Measurements from ENCODE around the gene FBXO31. TPM values are rescaled to one million over a fixed set of nuclear protein-coding genes. Genes with fewer than 3 reads are reported as not detected.

Gene FBXO31
- total and polyA plus RNA-seq, 2 donors (not counting 3 experiments of a cell fraction or from before 2014, with no cell fraction given): 17.1 to 31.8 TPM

DNA sequence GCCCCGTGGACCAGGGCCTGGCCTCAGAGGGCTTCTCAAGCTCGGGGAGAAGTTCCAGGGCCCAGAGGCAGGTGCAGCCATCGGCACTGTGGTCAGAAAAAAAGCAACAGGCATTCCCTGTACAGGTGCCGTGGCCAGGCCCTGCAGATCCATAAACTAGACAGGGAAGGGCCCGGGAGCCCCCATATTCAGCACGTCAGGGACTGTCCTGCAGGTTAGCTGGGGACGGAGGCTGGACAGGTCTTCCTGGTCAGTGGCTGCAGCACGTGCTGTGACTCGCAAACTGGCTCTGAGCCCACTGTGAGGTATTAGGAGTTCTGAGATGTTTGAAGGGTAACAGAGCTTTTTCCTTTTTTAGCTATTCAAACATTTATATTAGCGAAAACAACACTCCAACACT is 51.4 kb downstream of the FBXO31 start:
- no TSS peak for BruUV-seq (replicated peaks)
- FAIRE-seq (no peak), DNase-seq (ENCODE audit: low read depth, low spot score) (no peak)
- H4K20me1 ChIP-seq (replicated peaks; ENCODE audit: control insufficient read depth, extremely low read depth, insufficient read depth, low read length): no peaks in the 10 kb centered on the region
- ChIA-PET CTCF (interaction anchor here (0.7 to 1.3 kb wide), 3 partner anchors 10 to 34 kb away, joined by 3 to 5 read pairs (median 3); no protein-coding TSS in a partner anchor), POLR2A (no interaction called here)
- no peak overlapping the region for H3K4me2 ChIP-seq (ENCODE audit: insufficient read depth, low read length)
- H3K9me1 ChIP-seq (replicated peaks; ENCODE audit: control insufficient read depth, extremely low read depth, insufficient read depth, low read length): no peaks in the 10 kb centered on the region
- H3K79me2 ChIP-seq (ENCODE audit: control insufficient read depth, insufficient read depth, low read length): no peaks in the 10 kb centered on the region
- no peaks in the 10 kb centered on the region for H3K4me1 ChIP-seq (ENCODE audit: control insufficient read depth, extremely low read depth, insufficient read depth, low read length)
- TF ChIP-seq, protein P1, sequence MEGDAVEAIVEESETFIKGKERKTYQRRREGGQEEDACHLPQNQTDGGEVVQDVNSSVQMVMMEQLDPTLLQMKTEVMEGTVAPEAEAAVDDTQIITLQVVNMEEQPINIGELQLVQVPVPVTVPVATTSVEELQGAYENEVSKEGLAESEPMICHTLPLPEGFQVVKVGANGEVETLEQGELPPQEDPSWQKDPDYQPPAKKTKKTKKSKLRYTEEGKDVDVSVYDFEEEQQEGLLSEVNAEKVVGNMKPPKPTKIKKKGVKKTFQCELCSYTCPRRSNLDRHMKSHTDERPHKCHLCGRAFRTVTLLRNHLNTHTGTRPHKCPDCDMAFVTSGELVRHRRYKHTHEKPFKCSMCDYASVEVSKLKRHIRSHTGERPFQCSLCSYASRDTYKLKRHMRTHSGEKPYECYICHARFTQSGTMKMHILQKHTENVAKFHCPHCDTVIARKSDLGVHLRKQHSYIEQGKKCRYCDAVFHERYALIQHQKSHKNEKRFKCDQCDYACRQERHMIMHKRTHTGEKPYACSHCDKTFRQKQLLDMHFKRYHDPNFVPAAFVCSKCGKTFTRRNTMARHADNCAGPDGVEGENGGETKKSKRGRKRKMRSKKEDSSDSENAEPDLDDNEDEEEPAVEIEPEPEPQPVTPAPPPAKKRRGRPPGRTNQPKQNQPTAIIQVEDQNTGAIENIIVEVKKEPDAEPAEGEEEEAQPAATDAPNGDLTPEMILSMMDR (IDR thresholded peaks at IDR 0.05; ENCODE audit: extremely low read depth in 1 of 2, insufficient read depth in 1 of 2, low read depth in 1 of 2, low read length in 2 of 2): no peak
- TF ChIP-seq POLR2A (IDR thresholded peaks at IDR 0.05; ENCODE audit: low read depth, low read length) (no peak), FOS (IDR thresholded peaks at IDR 0.05; ENCODE audit: borderline replicate concordance, insufficient read depth, low read length) (no peak), GATA2 (IDR thresholded peaks at IDR 0.05; ENCODE audit: insufficient read depth, insufficient read length, low read depth, low read length) (no peak), MYC (IDR thresholded peaks at IDR 0.05; ENCODE audit: low read depth, low read length) (no peak), JUN (IDR thresholded peaks at IDR 0.05; ENCODE audit: borderline replicate concordance, insufficient read depth, insufficient read length, low read depth) (no peak), POLR2AphosphoS5 (IDR thresholded peaks at IDR 0.05; ENCODE audit: insufficient read depth, low read depth, low read length) (no peak)
- TF ChIP-seq, protein P2, sequence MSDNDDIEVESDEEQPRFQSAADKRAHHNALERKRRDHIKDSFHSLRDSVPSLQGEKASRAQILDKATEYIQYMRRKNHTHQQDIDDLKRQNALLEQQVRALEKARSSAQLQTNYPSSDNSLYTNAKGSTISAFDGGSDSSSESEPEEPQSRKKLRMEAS (IDR thresholded peaks at IDR 0.05; ENCODE audit: insufficient read depth, insufficient read length): no peak
- H3K4me3 ChIP-seq (replicated peaks in 1 of 3; ENCODE audit: insufficient read depth in 1 of 3, low read depth in 1 of 3, low read length in 3 of 3): no peak overlapping the region
- H2AFZ ChIP-seq (ENCODE audit: low read depth, low read length): no peak overlapping the region
- no peak overlapping the region for H3K9ac ChIP-seq (replicated peaks; ENCODE audit: extremely low read depth, insufficient read depth, low read length)
- H3K27ac ChIP-seq (ENCODE audit: insufficient read depth, low read depth, low read length): no peak overlapping the region
- H3K9me3 ChIP-seq (replicated peaks; ENCODE audit: control insufficient read depth, insufficient read depth, low read length): no peaks in the 10 kb centered on the region
- H3K36me3 ChIP-seq (ENCODE audit: control insufficient read depth in 2 of 2, extremely low read depth in 1 of 2, insufficient read depth in 2 of 2, low read length in 2 of 2): peaks cover 4 to 17% of the 10 kb centered on the region in 2 experiments
- no peaks in the 10 kb centered on the region for H3K27me3 ChIP-seq (ENCODE audit: control insufficient read depth in 2 of 2, insufficient read depth in 2 of 2, low read length in 2 of 2)
- intact Hi-C loops (cut with micrococcal nuclease): loop anchor here (5.0 kb wide), 1 partner anchor 35 kb away; no protein-coding TSS in a partner anchor
- dilution Hi-C loops (cut with MboI; ENCODE audit: extremely low pct_ligation_motif_present, low sequenced_read_pairs): no loop called here

All from endothelial cell of umbilical vein (primary cell).